ENCODE results near the gene MPDZ. TPM values are rescaled to one million over a fixed set of nuclear protein-coding genes. Genes with fewer than 3 reads are reported as not detected.

MPDZ gene
- total and polyA plus RNA-seq, 12 donors = 28.0 to 100 (median 75.4) TPM

DNA sequence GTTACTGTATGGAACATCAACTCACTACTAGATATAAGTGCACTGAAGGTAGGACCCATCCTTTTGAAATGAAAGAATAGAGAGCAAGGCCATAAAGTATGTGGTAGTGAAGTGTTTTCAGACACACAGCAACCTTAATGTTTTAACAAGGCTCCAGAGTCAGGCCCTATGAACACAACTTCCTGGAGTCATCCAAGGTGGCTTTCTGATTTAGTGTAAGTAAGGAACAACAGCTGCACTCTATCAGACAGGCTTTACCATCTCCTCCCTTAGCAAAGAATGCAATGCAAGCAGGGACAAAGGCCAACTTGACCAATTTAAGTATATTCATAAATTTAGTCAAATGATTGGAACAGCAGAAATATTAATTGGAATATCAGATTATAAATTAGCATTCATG, 90.1 kb downstream of the MPDZ start:
- TF ChIP-seq, protein P1, sequence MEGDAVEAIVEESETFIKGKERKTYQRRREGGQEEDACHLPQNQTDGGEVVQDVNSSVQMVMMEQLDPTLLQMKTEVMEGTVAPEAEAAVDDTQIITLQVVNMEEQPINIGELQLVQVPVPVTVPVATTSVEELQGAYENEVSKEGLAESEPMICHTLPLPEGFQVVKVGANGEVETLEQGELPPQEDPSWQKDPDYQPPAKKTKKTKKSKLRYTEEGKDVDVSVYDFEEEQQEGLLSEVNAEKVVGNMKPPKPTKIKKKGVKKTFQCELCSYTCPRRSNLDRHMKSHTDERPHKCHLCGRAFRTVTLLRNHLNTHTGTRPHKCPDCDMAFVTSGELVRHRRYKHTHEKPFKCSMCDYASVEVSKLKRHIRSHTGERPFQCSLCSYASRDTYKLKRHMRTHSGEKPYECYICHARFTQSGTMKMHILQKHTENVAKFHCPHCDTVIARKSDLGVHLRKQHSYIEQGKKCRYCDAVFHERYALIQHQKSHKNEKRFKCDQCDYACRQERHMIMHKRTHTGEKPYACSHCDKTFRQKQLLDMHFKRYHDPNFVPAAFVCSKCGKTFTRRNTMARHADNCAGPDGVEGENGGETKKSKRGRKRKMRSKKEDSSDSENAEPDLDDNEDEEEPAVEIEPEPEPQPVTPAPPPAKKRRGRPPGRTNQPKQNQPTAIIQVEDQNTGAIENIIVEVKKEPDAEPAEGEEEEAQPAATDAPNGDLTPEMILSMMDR (IDR thresholded peaks at IDR 0.05) = no peak
- Histone ChIP-seq H3K36me3 (peaks cover 0 to 100% (median 33%) of the 10 kb centered on the region in 9 donors), H3K27me3 (no peaks in the 10 kb centered on the region), H3K27ac (no peak overlapping the region), H3K9me3 (no peaks in the 10 kb centered on the region), H3K4me1 (no peaks in the 10 kb centered on the region), H3K4me3 (no peak overlapping the region)
- no peak for DNase-seq
- no peak for ATAC-seq
- intact Hi-C loops (cut with DNase I) = loop anchor here in 2 of 10 donors (10.0 kb wide), 2 partner anchors 45 to 65 kb away; no protein-coding TSS in a partner anchor

DNA sequence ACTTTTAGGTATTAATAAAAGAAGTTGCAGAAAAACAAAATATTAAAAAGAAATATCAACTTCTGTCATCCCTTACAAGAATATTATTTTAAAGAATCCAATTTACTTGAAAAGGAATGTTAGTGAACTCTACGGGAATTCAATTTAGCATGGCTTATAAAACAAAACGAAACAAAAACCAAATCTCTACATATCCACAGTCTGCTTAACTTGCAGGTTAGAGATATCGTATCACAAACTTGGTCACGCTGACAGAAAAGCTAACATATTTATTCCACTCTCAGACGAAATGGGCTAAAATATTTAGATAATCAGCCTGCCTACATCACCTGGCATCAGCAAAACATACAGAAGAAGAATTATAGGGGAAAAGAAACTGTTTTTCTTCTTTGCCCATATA, 92.7 kb downstream of the MPDZ start:
- H3K27ac ChIP-seq = no peak overlapping the region
- peaks cover 0 to 98% (median 26%) of the 10 kb centered on the region in 9 donors for H3K36me3 ChIP-seq
- WGBS, 2 donors = 89 to 92% methylated on average over 5 of the region's 5 CpGs
- no peaks in the 10 kb centered on the region for H3K27me3 ChIP-seq
- TF ChIP-seq, protein P1 (IDR thresholded peaks at IDR 0.05) = no peak
- DNase-seq = no peak
- no peaks in the 10 kb centered on the region for H3K4me1 ChIP-seq
- intact Hi-C loops (cut with DNase I) = loop anchor here in 2 of 10 donors (10.0 kb wide), 2 partner anchors 48 to 62 kb away; no protein-coding TSS in a partner anchor
- no peak overlapping the region for H3K4me3 ChIP-seq
- ATAC-seq = no peak
- no peaks in the 10 kb centered on the region for H3K9me3 ChIP-seq

DNA sequence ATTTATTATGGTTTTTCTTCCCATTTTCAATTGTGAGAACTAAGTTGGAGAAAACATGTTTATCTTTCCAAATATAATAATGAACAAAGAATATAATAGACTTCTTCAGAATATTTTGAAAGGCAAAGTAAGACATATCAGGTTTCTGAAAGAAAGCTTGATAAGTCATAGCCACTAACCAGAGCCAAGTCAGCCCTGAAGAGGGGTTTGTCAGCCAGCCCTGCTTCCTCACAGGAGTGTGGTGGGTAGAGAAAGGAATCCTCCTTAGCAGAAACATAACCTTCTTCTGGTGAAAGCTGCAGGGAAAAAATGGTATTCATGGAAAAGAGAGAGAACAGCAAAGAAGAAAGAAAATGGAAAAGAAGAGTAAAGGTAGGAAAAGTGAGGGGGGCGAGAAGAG, 93.4 kb downstream of the MPDZ start:
- Histone ChIP-seq H3K4me3 (no peak overlapping the region), H3K9me3 (no peaks in the 10 kb centered on the region), H3K27me3 (no peaks in the 10 kb centered on the region), H3K36me3 (peaks cover 0 to 98% (median 25%) of the 10 kb centered on the region in 9 donors), H3K4me1 (no peaks in the 10 kb centered on the region), H3K27ac (no peak overlapping the region)
- DNase-seq = no peak
- TF ChIP-seq, protein P1 (IDR thresholded peaks at IDR 0.05) = no peak
- intact Hi-C loops (cut with DNase I) = loop anchor here in 2 of 10 donors (10.0 kb wide), 2 partner anchors 49 to 61 kb away; no protein-coding TSS in a partner anchor
- WGBS, 2 donors = 97% methylated on average over 1 of the region's 1 CpG
- ATAC-seq = no peak

DNA sequence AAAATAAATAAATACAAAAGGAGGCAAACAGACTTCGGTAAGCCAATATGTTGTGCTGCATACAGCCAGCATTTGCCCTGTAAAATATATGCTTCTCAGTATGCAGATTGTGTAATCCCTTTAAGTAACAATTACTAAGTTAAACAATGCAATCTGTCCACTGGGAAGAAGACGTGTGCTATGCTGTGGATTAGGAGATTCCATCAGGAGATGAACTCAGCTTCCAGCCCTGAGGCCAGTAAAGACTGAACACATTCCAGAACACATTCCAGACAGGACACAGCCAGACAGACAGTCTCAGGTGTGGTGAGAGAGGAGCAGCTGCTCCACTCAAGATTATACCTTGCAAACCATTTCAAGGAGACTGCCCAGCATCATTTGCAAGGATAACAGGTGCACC, 97.8 kb downstream of the MPDZ start:
- WGBS, 2 donors = 73 to 74% methylated on average over 2 of the region's 2 CpGs
- H3K4me1 ChIP-seq = no peaks in the 10 kb centered on the region
- TF ChIP-seq, protein P1 (IDR thresholded peaks at IDR 0.05) = no peak
- ATAC-seq = no peak
- intact Hi-C loops (cut with DNase I) = loop anchor here in 2 of 10 donors (10.0 kb wide), 2 partner anchors 53 to 57 kb away; no protein-coding TSS in a partner anchor
- DNase-seq = no peak
- no peaks in the 10 kb centered on the region for H3K9me3 ChIP-seq
- H3K27me3 ChIP-seq = no peaks in the 10 kb centered on the region
- peaks cover 0 to 91% (median 20%) of the 10 kb centered on the region in 9 donors for H3K36me3 ChIP-seq
- H3K27ac ChIP-seq = no peak overlapping the region
- no peak overlapping the region for H3K4me3 ChIP-seq
